ENCODE results near the gene NCKAP5. TPM values are rescaled to one million over a fixed set of nuclear protein-coding genes. Genes with fewer than 3 reads are reported as not detected.

The NCKAP5 gene
- total and polyA plus RNA-seq, 2 experiments from 2014 or later: 0.65 to 0.86 TPM

- WGBS, 2 experiments (ENCODE audit: low coverage in 1 of 2, low lambda C conversion rate in 2 of 2, missing lambda C conversion rate in 2 of 2): 44 to 45% methylated on average over 7 of the region's 7 CpGs
- Histone ChIP-seq H3K9me3 (ENCODE audit: low read depth) (no peaks in the 10 kb centered on the region), H3K79me2 (ENCODE audit: insufficient read depth) (no peaks in the 10 kb centered on the region), H3K9ac (no peak overlapping the region), H2AFZ (no peak overlapping the region), H3K4me1 (ENCODE audit: insufficient read depth) (no peaks in the 10 kb centered on the region), H3K4me2 (ENCODE audit: unreplicated experiment) (no peak overlapping the region), H4K20me1 (ENCODE audit: insufficient read depth) (no peaks in the 10 kb centered on the region), H3K4me3 (no peak overlapping the region), H3K9me2 (ENCODE audit: insufficient read depth) (no peaks in the 10 kb centered on the region), H3F3A (ENCODE audit: insufficient read depth) (no peaks in the 10 kb centered on the region), H3K36me3 (ENCODE audit: low read depth) (no peaks in the 10 kb centered on the region), H3K27me3 (replicated peaks; ENCODE audit: insufficient read depth) (no peaks in the 10 kb centered on the region), H3K27ac (0 out of 2 replicates have a peak overlapping the region, but pooled peaks have one; percentile 15)
- DNase-seq: peak; percentile 60
- in situ Hi-C loops (cut with MboI): no loop called here
- TF ChIP-seq EZH2 (IDR thresholded peaks at IDR 0.05; ENCODE audit: insufficient read depth, poor library complexity, severe bottlenecking) (no peak), EZH2phosphoT487 (IDR thresholded peaks at IDR 0.05; ENCODE audit: insufficient read depth, low read depth) (no peak)
Observed at GRCh38 chr2:133293544-133294353, 274.5 kb downstream of the NCKAP5 start.

GRCh38 chr2:133292259-133292658 lies 276.0 kb downstream of the NCKAP5 start:
- Histone ChIP-seq H4K20me1 (ENCODE audit: insufficient read depth) (no peaks in the 10 kb centered on the region), H3K4me1 (ENCODE audit: insufficient read depth) (peaks cover 8% of the 10 kb centered on the region; the same call in 1 of the 2 replicates), H3K9ac (no peak overlapping the region), H3K79me2 (ENCODE audit: insufficient read depth) (no peaks in the 10 kb centered on the region), H3K4me3 (no peak overlapping the region), H3K9me2 (ENCODE audit: insufficient read depth) (no peaks in the 10 kb centered on the region), H3F3A (ENCODE audit: insufficient read depth) (peaks cover 4% of the 10 kb centered on the region; the same call in 1 of the 2 replicates), H3K4me2 (ENCODE audit: unreplicated experiment) (no peak overlapping the region), H3K27ac (no peak overlapping the region), H2AFZ (no peak overlapping the region), H3K36me3 (ENCODE audit: low read depth) (no peaks in the 10 kb centered on the region), H3K27me3 (replicated peaks; ENCODE audit: insufficient read depth) (no peaks in the 10 kb centered on the region), H3K9me3 (ENCODE audit: low read depth) (no peaks in the 10 kb centered on the region)
- no peak for DNase-seq
- in situ Hi-C loops (cut with MboI): no loop called here
- TF ChIP-seq EZH2 (IDR thresholded peaks at IDR 0.05; ENCODE audit: insufficient read depth, poor library complexity, severe bottlenecking) (no peak), EZH2phosphoT487 (IDR thresholded peaks at IDR 0.05; ENCODE audit: insufficient read depth, low read depth) (no peak)
- WGBS, 2 experiments (ENCODE audit: low coverage in 1 of 2, low lambda C conversion rate in 2 of 2, missing lambda C conversion rate in 2 of 2): 51 to 52% methylated on average over 2 of the region's 2 CpGs

GRCh38 chr2:133287709-133288108 lies 280.6 kb downstream of the NCKAP5 start:
- in situ Hi-C loops (cut with MboI): no loop called here

GRCh38 chr2:133286326-133286922 lies 281.8 kb downstream of the NCKAP5 start:
- H3K27ac ChIP-seq: no peak overlapping the region
- H2AFZ ChIP-seq: no peak overlapping the region
- in situ Hi-C loops (cut with MboI): no loop called here
- no peaks in the 10 kb centered on the region for H3K36me3 ChIP-seq (ENCODE audit: low read depth)
- 58 to 59% methylated on average over 1 of the region's 1 CpG for WGBS, 2 experiments (ENCODE audit: low coverage in 1 of 2, low lambda C conversion rate in 2 of 2, missing lambda C conversion rate in 2 of 2)
- DNase-seq: peak; percentile 19
- peaks cover 17% of the 10 kb centered on the region for H3K4me1 ChIP-seq (ENCODE audit: insufficient read depth)
- no peak overlapping the region for H3K4me3 ChIP-seq
- H3K27me3 ChIP-seq (replicated peaks; ENCODE audit: insufficient read depth): no peaks in the 10 kb centered on the region
- H3F3A ChIP-seq (ENCODE audit: insufficient read depth): peaks cover 10% of the 10 kb centered on the region; the same call in 1 of the 2 replicates
- H4K20me1 ChIP-seq (ENCODE audit: insufficient read depth): no peaks in the 10 kb centered on the region
- no peak overlapping the region for H3K9ac ChIP-seq
- H3K4me2 ChIP-seq (ENCODE audit: unreplicated experiment): no peak overlapping the region
- TF ChIP-seq EZH2 (IDR thresholded peaks at IDR 0.05; ENCODE audit: insufficient read depth, poor library complexity, severe bottlenecking) (no peak), EZH2phosphoT487 (IDR thresholded peaks at IDR 0.05; ENCODE audit: insufficient read depth, low read depth) (no peak)
- H3K9me2 ChIP-seq (ENCODE audit: insufficient read depth): peaks cover 5% of the 10 kb centered on the region; the same call in 1 of the 2 replicates
- H3K79me2 ChIP-seq (ENCODE audit: insufficient read depth): no peaks in the 10 kb centered on the region
- H3K9me3 ChIP-seq (ENCODE audit: low read depth): no peaks in the 10 kb centered on the region

More at GRCh38 chr2:133287709-133288108, 280.6 kb downstream of the NCKAP5 start:
- Histone ChIP-seq H2AFZ (no peak overlapping the region), H3F3A (ENCODE audit: insufficient read depth) (peaks cover 10% of the 10 kb centered on the region; the same call in 1 of the 2 replicates), H3K4me1 (ENCODE audit: insufficient read depth) (peaks cover 17% of the 10 kb centered on the region), H3K4me3 (no peak overlapping the region), H3K9ac (no peak overlapping the region), H3K9me2 (ENCODE audit: insufficient read depth) (peaks cover 5% of the 10 kb centered on the region; the same call in 1 of the 2 replicates), H3K27me3 (replicated peaks; ENCODE audit: insufficient read depth) (no peaks in the 10 kb centered on the region), H3K4me2 (ENCODE audit: unreplicated experiment) (no peak overlapping the region), H4K20me1 (ENCODE audit: insufficient read depth) (no peaks in the 10 kb centered on the region), H3K79me2 (ENCODE audit: insufficient read depth) (no peaks in the 10 kb centered on the region), H3K9me3 (ENCODE audit: low read depth) (no peaks in the 10 kb centered on the region), H3K36me3 (ENCODE audit: low read depth) (no peaks in the 10 kb centered on the region), H3K27ac (peak overlapping the region; percentile 34; the same call in 1 of the 2 replicates)
- TF ChIP-seq EZH2 (IDR thresholded peaks at IDR 0.05; ENCODE audit: insufficient read depth, poor library complexity, severe bottlenecking): no peak
- no peak for TF ChIP-seq EZH2phosphoT487 (IDR thresholded peaks at IDR 0.05; ENCODE audit: insufficient read depth, low read depth)
- DNase-seq: peak; percentile 57
- 28 to 41% methylated on average over 2 of the region's 2 CpGs for WGBS, 2 experiments (ENCODE audit: low coverage in 1 of 2, low lambda C conversion rate in 2 of 2, missing lambda C conversion rate in 2 of 2)

All from GM23248 (cell line).